KG1 (cell line): ENCODE results near the gene PCSK9.
"Not testable (repeated sequence)": the region's sequence is repeated elsewhere in the genome, so short reads cannot be mapped to it uniquely, and the experiment has no call there.

ENCODE experiments used
- DNase-seq: peaks from one replicate; lab custom pipeline; 2025; lab: John Stamatoyannopoulos, UW

PCSK9 gene

DNA sequence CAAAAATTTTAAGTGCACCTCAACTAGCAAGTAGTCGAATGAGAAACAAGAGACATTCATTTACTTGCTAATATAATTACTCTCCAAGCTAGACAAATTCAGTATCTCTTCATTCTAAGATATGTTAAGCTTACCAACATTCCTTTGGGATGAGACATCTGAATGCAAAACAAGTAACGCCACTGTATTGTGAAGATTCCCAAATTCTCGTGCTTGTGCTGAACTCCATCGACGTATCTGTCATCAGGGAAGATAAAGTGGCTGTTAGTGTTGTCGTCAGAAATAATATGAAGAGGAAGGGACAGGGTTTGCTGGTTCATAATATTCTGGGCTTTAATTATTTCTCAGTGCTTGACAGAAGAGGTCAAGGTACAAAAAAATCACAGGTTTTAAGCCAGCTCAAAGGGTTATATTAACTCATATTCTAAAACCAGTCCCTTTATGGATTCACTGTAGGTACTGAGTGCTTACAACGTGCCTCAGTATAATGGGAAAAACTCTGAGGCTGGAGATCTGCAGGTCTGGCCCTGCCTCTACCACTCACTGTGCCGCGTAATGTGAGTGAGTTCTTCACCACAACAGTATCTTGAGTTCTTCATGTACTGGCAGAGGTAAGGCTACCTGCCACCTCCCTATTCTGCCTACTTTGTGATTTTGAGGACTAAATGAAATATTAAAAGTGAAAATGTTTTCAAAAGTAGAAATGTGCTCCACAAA is 42.0 kb downstream of the PCSK9 start:
- no peak for DNase-seq

DNA sequence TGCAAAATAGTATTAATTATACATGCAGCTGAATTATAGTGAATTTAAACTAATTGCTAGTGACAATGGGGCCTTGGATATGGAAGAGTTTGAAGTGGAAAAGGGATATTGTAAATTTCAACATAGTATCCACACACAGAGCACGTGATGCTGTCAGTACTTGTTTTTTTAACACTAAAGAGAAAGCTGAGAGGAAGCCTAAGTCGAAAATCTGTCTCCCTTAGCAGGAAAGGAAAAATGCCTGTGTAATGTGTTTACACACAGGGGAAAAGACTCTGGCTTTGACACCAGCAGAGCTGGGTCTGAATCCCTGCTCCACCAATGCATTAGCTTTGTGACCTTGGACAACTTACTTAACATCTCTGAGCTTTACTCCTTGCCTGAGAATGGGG is 42.6 kb downstream of the PCSK9 start:
- no peak for DNase-seq

DNA sequence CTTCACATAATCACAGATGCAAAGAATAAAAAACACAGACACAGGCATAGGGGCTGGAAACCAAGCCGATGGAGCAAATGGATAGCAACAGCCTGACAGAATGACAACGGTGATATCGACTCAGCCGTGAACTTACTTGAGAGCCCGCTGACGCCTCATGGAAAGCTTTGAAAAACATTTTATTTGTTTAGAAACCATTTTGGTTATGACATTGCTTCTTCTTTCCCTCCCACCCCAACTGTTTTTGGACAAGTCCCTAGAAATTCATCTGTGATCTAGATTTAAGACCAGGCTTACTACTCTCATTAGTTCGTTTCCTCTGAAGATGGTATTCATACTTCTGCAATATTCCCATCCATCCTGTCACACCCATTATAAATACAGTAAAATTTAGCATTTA is 44.9 kb downstream of the PCSK9 start:
- no peak for DNase-seq

DNA sequence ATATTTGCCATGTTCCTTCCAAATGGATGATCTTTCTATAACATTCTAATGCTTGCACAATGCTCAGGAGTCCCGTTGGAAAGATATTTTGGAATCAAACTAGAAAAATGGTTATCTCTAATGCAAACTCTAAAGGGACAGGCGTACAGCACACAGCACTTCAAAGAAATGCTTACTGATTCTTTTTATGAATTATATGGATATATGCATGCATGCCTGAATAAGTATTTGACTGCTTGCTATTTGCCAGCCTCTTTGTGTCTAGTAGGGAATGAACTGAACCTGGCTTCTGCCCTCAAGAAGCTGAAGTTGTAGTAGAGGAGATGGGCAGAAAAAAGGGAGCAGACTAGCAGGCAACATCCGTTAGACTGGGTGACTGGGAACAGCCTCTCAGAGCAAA is 48.1 kb downstream of the PCSK9 start:
- DNase-seq: no peak

DNA sequence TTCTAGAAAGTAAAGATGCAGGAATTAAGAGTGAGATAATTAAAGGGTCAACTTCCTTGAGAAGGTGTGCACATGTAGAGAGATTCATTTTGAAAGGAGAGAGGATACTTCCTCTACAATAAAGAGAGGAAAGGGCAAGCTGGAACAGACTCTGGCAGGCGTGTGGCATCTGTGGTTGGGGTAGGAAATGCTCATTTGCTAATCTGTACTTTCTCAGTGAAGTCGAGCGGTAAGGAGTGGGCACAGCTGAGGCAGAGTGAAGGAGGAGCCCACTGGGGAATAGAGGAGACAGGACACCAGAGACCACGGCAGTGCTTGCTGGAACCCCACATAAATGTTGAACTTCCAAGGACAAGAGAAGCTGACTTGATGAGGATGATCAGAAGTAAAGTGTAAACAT is 49.1 kb downstream of the PCSK9 start:
- no peak for DNase-seq

DNA sequence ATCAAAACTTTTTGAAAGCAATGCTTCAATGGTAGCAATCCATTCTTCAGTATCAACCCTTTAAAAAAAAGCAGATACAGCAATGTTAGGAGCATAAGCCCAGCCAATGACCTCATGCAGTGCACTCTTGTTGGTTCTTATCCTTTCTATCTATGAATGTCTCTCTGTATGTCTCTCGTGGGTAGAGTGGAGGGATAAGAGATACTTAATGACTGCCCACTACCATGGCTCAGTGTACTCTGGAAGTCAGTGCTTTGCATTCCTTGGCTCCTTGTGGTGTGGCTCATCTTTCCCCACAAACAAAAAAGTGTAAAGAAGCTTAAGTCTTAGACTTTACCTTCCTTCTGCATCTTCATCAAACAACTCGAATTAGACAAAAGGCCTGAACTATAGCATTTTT is 50.3 kb downstream of the PCSK9 start:
- no peak for DNase-seq

DNA sequence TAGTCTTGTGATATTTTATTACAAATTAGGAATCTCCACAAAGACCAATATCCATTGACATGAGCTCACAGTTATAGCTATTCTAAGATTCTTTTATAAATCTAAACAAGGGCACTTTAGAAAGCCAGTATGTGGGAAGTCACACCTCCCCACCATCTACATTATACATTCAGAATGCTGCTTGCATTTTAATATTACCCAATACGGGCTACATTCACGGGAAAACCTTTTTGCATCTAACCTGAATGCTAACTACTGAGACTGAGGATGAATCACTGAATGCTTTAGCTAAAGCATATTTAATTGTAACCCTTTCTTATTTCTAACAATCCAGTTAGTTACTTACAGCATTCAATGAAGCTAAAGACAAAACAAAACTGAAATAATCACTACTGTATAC is 53.1 kb downstream of the PCSK9 start:
- no peak for DNase-seq

DNA sequence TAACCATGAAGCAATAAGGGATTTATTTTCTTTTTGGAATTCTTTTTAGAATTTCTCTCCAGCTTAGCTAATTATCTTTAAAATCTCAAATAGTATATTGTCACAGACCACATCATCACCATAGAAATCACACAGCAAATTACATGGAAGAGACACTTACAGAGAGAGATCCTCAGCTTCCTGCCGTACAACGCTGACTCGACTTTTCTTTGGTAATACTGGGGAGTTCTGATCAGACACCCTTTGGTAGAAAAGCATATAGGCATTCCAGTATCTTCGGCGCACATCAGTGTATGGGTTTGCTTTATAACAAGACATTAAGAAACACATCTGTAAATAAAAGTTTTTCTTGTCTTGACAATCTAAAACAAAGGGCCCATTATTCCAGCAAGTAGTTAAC is 55.7 kb downstream of the PCSK9 start:
- no peak for DNase-seq

DNA sequence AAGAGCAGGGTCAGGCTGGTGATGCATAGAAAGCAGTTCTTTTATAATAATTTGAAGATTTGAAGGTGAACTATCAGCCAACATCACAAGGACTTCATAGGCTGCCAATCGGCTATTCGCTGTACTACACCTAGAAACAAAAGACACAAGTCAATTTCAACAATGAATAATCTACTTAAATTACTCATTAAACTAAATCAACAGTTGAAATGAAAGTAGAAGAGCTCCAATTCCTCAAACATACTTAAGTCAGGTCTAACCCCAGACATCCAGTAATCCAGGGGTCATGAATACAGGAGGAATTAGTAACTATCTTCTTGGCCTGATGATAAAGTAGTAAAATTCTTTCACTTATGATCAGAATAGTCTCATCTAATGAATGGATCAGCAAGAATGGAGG is 64.5 kb downstream of the PCSK9 start:
- DNase-seq: no peak

DNA sequence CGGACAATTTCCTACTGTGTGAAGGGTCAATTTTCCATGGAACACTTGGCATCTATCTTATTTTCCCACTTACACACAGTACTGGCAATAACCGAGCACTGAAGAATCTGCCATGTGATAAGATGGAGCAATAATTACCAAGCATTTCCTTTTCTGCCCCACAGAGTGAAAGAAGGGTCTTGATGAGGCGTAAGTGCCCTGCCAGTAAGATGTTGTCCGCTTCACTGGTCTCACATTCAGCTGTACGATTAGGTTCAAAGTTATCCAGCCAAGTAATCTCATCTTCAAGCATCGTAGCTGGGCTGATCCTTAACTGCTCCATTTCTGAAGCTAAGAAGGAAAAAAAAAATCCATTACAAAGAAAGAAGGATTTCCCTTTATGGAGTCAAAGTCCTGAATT is 67.8 kb downstream of the PCSK9 start:
- DNase-seq: no peak

DNA sequence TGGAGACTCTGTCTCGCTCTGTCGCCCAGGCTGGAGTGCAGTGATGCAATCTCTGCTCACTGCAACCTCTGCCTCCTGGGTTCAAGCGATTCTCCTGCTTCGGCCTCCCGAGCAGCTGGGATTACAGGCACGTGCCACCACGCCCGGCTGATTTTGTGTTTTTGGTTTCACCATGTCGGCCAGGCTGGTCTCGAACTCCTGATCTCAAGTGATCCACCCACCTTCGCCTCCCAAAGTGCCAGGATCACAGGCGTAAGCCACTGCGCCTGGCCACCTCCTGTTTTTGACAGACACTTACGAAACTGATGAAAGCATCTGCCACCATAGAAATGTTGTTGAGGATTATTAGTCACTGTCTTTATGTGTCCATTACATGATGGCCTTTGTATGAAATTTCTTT is 69.7 kb downstream of the PCSK9 start:
- not testable (repeated sequence) for DNase-seq
